ENCODE measurements around the gene TNIP2.

DNA sequence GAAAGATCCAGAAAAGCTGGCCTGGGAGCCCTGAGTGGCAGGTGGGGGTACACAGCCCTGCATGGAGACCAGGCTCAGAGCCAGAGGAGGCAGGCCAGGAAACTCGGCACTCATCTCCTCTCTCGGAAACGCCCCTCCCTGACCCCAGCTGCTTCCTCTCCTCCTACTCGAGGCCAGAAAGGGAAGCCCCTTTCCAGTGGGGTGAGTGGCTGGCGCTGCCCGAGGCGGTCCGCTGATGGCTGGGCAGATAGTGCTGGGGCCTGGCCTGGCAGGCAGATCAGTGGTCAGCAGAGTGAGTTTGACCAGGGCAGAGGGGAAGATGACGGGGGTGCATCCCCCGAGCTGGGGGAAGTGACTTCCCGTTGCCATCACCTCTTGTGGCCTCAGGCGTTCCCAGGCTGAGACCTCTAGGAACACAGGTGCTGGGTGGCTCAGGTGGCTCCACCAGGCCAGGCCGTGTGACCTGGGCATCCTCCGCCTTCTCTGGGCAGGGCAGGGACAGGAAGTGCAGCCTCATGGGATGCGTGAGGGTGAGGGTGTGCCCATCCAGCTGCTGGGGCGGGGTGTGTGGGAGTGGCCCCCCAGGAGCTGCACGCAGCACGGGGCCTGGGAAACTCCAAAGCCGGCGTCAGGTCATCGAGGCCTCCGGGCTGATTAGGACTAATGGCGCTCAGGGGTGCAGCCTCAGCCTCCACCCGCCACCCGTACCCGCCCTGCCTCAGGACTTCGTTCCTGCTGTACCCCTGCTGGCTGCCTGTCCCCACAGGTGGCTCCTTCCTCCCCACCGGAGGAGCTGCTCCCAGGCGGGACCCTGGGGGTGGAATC lies 42.5 kb upstream of the TNIP2 start:
- TF ChIP-seq, protein P1, sequence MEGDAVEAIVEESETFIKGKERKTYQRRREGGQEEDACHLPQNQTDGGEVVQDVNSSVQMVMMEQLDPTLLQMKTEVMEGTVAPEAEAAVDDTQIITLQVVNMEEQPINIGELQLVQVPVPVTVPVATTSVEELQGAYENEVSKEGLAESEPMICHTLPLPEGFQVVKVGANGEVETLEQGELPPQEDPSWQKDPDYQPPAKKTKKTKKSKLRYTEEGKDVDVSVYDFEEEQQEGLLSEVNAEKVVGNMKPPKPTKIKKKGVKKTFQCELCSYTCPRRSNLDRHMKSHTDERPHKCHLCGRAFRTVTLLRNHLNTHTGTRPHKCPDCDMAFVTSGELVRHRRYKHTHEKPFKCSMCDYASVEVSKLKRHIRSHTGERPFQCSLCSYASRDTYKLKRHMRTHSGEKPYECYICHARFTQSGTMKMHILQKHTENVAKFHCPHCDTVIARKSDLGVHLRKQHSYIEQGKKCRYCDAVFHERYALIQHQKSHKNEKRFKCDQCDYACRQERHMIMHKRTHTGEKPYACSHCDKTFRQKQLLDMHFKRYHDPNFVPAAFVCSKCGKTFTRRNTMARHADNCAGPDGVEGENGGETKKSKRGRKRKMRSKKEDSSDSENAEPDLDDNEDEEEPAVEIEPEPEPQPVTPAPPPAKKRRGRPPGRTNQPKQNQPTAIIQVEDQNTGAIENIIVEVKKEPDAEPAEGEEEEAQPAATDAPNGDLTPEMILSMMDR (IDR thresholded peaks at IDR 0.05): no peak
- peak in 1 of 4 donors; percentile 31 for TF ChIP-seq POLR2A (IDR thresholded peaks at IDR 0.05)
